Stimulated activated CD4-positive, alpha-beta T cell treated with anti-CD3 and anti-CD28 coated beads, Interleukin-2, amount 100 ng/mL, for 24 hours (primary cell): ENCODE results near the gene UPK2.

ENCODE experiments used
- DNase-seq, 2 donors: peaks; one replicate each; pipeline ENCODE4 v3.0.0-alpha.2; 2020

UPK2 gene

GRCh38 chr11:118918128-118918685 lies 37.9 kb upstream of the UPK2 start:
- DNase-seq, result peak; percentile 48 to 50

GRCh38 chr11:118918686-118919280 lies 37.3 kb upstream of the UPK2 start:
- peak in 1 of 2 donors; percentile 34 for DNase-seq

GRCh38 chr11:118921121-118921928 lies 34.8 kb upstream of the UPK2 start:
- DNase-seq, result peak in 1 of 2 donors; percentile 28

DNA sequence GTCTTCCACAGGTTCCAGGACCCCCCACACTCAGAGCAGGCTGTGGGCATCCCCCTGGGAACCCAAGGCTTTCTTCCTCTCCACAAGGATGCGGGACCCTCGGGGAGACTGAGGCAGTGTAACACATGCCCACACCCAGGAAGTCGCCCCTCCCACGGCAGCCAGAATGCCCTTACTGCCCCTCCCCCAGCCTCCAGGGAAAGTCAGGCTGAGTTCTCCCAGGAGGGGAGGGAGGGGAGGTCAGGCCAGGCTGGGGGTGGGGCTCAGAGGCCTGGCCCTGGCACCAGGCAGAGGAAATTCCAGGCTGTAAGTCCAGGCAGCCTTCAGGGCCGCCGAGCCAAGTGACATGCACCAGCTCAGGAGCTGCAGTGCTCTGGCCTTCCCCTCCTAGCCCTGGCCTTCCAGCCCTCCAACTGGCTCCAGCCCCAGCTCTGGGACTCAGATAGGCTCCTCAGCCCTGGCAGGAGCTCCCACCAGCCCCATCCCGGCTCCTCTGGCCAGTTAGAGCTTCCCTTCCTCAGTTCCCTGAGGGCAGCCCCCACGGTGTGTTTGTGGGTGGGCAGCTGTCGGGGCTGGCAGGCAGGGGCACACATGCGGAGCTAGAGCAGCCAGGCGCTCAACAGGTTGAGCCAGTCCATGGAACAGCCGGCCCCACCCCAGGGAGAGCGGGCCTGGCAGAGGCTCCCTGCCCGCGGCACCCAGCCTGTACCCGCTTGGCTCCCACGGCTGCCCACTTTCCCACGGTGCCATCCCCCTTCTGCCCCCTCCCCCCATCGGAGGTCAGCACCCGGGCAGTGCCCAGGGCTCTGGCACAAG lies 34.0 kb upstream of the UPK2 start:
- DNase-seq, result no peak

GRCh38 chr11:118922745-118923627 lies 33.1 kb upstream of the UPK2 start:
- DNase-seq, result no peak

DNA sequence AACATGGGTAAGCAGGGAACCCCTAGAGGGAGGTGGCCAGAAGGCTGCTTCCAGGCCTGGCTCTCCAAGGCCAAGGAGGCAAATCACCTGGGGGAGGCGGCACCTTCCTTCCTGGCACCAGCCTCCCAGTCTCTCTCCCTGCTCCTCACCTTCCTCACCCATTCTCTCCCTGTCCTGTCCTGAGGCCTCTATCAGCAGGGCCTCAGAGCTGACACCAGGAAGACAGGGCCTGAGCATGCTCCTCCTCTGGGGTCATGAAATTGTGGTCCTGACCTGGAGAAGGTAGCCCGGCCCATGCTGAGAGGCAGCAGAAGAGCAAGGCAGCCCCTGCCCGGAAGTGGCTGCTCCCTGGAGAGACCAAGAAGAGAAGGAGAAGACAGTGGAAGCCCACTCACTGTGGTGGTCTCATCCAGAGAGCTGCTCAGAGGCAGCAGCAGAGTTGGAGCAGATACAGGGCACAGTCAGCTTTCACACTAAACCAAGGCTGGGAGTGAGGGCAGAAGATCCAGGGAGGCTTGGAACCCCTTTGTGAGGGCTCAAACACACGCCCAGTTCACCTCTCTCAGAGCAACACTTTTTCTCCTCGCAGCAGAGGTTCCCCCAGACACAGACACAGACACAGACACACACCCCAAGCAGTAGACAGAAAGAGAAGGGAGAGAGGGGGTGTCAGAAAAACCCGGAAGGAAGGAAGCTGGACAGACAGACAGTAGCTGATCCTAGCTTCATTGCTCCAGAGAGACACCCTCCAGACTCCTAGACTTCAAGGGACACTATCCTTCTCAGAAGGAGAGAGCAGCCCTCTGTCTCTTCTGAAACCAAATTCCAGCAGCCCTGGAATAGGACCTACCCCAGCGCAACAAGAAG lies 32.1 kb upstream of the UPK2 start:
- DNase-seq, result no peak

DNA sequence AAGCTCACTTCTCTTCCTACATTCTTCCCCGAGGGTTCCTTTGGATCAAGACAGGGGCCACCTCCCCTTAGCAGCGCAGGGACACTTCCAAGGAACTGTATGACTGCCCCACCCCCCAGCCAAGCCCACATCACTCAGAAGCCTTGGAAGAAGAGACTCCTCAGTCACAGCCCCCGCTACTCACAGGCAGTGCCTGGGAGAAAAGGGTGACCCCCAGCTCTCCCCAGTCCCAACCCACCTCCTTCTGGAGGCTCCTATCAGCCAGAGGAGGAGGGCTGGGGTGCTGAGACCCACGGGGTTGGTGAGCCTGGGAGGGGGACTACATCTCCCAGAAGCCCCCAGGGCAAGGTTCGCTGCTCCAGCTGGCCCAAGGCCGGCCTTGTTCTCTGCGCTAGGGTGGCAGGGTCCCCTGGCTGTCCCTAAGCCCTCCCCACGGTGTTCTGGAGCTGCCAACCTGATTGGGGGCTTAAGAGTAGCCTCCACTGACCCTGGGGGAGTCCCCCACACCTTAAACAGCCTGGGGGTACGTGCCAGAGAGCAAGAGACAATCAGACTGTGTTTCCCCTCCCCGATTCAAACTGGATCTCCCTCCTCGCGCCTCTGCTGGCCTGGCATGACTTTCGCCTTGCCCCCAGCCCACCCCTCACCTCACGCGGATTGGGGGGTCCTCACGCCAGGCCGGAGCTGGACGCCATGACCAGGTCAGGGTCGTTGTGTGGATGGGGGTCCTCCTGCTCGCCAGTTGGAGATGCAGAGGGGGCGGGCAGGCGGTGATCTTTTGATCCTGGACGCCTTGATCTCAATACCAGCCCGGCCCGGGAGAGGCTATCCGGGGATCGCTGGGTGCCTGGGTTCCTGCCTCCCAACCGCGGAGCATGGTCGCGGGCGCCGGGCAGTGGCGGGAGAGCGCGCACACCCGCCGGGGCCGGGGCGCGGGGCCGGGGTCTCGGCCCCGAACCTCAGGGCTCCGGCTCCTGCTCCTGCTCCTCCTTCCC lies 31.2 kb upstream of the UPK2 start:
- peak; percentile 60 to 63 for DNase-seq

DNA sequence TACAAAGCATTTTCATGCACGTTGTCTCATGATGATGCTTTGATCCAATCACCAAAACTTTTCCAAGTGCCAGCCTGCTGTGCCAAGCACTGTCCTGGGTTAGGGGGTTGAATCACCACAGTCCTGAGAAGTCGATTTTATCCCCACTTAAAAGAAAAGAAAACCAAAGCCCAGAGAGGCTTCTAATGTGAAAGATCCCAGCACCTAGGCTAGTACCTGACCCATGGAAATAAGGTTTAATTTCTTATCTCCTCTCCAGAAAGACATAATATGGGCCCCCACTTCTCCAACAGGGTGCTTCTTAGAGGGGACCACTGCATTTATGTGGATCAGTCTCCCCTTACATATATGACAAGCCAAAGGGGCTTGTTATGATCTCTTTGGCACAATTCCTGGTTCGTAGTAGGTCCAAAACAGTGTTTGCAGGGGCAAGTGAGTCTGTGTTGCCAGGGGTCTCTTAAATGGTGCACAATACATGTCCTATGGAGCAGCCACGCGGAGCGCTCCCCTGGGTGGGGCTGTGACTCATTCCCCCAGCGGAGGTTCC lies 28.5 kb upstream of the UPK2 start:
- no peak for DNase-seq

GRCh38 chr11:118928101-118928869 lies 27.8 kb upstream of the UPK2 start:
- DNase-seq, result peak; percentile 94 to 95

- peak; percentile 61 to 65 for DNase-seq
Observed at GRCh38 chr11:118928870-118929500, 27.1 kb upstream of the UPK2 start.

GRCh38 chr11:118929501-118930093 lies 26.5 kb upstream of the UPK2 start:
- peak; percentile 73 to 79 for DNase-seq

DNA sequence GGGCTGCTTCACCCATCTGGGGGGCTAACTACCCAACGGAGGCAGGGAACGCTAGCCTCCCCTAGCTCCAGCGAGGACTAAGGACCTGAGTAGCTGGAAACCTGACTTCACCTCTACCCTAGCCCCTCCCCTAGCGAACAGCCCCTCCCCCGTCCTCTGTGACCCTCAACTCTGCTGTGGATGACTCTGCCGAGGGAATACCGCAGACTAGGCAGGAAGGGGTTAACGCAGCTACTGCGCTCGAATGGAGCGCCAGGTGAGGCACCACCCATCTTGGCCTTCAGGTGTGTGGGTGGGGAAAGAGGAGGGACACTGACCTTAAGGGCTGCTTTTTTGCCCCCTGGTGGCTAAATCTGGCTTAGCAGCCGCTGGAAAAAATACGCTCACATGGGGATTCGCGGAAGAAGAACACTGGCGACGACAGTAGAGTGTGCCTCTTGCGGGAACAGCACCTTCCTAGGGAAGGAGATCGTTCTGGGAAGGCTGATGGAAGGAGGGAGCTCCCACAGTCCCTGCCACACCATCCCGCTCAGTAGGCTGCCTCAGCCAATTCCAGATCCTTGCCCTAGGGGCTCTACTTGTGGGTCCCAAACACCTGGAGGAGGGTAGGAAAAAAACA lies 25.9 kb upstream of the UPK2 start:
- peak; percentile 89 to 91 for DNase-seq

- no peak for DNase-seq
Observed at GRCh38 chr11:118931571-118931970, 24.5 kb upstream of the UPK2 start.

GRCh38 chr11:118933486-118933885 lies 22.6 kb upstream of the UPK2 start:
- no peak for DNase-seq

DNA sequence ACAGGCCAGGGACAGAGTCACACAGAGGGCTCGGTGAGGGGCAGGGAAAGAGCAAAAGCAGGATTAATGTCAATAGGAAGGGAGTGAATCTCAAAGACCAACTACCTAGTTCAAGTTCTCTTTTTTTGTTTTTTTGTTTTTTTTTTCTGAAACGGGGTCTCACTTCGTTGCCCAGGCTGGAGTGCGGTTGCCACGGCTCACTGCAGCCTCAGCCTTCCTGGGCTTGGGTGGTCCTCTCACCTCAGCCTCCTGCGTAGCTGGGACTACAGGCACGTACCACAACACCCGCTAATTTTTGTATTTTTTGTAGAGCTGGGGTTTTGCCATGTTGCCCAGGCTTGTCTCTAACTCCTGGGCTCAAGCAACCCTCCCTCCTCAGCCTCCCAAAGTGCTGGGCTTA lies 20.7 kb upstream of the UPK2 start:
- DNase-seq, result no peak

DNA sequence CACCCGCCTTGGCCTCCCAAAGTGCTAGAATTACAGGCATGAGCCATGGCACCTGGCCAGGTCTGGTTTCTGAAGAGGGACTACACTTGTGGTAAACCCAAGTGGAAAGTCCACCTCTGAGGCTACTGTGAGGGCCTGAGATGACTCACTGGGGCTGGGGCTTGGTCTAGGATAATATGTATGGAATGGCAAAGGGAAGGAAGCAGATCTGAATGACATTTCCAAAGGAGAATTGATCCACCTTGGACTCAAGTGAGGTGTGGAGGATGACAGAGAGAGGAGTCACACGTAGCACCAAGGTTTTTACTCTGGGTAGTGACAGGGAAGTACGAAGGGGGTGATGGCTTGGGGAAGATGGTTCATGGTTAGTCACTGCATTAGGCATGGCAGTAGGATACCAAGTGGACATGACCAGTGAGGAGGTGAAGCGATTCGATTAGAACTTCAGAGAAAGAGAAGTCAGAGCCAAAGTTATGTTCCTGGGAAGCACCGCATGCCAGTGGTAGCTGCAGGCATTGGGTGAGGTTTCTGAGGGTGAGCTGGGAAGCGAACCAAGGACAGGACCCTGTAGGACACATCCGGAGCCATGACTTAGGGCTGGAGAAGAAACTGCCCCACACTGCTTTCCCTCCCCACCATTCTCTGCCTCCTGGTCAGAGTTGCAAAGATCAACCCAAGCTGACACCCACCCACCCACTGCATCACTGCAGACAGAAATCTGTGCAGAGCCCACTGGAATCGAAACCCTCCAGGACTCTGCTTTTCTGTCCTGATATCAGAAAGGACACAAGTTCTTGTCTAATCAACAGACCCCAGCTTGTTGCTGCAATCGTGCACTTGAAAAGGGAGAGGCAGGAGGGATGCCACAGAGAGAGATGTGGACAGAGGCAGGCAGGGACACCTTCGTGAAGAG lies 17.4 kb upstream of the UPK2 start:
- no peak for DNase-seq
